Panc1 (cell line): ENCODE measurements around the gene CSHL1.
"Not testable (repeated sequence)": the region's sequence is repeated elsewhere in the genome, so short reads cannot be mapped to it uniquely, and the experiment has no call there.

Experiments used
- POLR2AphosphoS5 ChIP-seq: IDR thresholded peaks from 2 replicates; pipeline ENCODE4 v1.6.1; 2012; ENCODE audit warnings: mild to moderate bottlenecking, low read depth, low read length, moderate library complexity
- TCF7L2 ChIP-seq: IDR thresholded peaks from 2 replicates; pipeline ENCODE4 v1.6.1; 2011; ENCODE audit warnings: mild to moderate bottlenecking, low read depth, low read length, inconsistent platforms
- TF ChIP-seq, protein P1 (sequence below): fragments of 450-650 bp; IDR thresholded peaks from 2 replicates; pipeline ENCODE4 v1.5.1; 2017; ENCODE audit warnings: mild to moderate bottlenecking

DNA sequence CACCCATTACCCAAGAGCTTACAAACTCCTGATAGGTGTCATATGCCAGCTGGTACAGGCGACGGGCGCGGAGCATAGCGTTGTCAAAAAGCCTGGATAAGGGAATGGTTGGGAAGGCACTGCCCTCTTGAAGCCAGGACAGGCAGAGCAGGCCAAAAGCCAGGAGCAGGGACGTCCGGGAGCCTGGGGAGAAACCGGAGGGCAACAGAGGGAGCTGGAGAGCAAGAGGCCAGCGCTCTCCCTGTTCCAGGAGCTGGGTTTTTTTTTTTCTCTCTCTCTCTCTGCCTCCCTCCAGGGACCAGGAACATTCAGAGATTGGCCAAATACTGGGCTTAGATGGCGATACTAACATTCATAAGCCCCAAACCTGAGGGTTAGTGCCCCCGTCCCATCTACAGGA, 29.7 kb downstream of the CSHL1 start:
- TF ChIP-seq, protein P1, sequence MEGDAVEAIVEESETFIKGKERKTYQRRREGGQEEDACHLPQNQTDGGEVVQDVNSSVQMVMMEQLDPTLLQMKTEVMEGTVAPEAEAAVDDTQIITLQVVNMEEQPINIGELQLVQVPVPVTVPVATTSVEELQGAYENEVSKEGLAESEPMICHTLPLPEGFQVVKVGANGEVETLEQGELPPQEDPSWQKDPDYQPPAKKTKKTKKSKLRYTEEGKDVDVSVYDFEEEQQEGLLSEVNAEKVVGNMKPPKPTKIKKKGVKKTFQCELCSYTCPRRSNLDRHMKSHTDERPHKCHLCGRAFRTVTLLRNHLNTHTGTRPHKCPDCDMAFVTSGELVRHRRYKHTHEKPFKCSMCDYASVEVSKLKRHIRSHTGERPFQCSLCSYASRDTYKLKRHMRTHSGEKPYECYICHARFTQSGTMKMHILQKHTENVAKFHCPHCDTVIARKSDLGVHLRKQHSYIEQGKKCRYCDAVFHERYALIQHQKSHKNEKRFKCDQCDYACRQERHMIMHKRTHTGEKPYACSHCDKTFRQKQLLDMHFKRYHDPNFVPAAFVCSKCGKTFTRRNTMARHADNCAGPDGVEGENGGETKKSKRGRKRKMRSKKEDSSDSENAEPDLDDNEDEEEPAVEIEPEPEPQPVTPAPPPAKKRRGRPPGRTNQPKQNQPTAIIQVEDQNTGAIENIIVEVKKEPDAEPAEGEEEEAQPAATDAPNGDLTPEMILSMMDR = peak; percentile 17; the same call in 1 of the 2 replicates
- TF ChIP-seq POLR2AphosphoS5, TCF7L2: not testable (repeated sequence)
